Memory B cell (primary cell): ENCODE measurements around the gene BRF1.
"Not testable (repeated sequence)": the region's sequence is repeated elsewhere in the genome, so short reads cannot be mapped to it uniquely, and the experiment has no call there.

Experiments used
- ATAC-seq: fragments of 150-1000 bp; cut with Tn5 transposase; 2 replicates; pipeline ENCODE4 v1.10.0; 2021; ENCODE audit warnings: low read depth, mild to moderate bottlenecking, moderate library complexity
- DNase-seq, 2 donors: peaks; one replicate each; pipeline ENCODE4 v3.0.0; 2022; ENCODE audit warnings: low spot score in 2 of 2
- H3K27ac Mint-ChIP-seq: one replicate; pipeline ENCODE4 v1.8.0; 2022; ENCODE audit warnings: mild to moderate bottlenecking, moderate library complexity, mixed read lengths
- H3K27me3 Mint-ChIP-seq: one replicate; pipeline ENCODE4 v1.8.0; 2022; ENCODE audit warnings: mixed read lengths
- H3K36me3 Mint-ChIP-seq: one replicate; pipeline ENCODE4 v1.8.0; 2022; ENCODE audit warnings: mild to moderate bottlenecking, mixed read lengths
- H3K4me1 Mint-ChIP-seq: one replicate; pipeline ENCODE4 v1.8.0; 2022; ENCODE audit warnings: mixed read lengths
- H3K4me3 Mint-ChIP-seq: one replicate; pipeline ENCODE4 v1.8.0; 2022; ENCODE audit warnings: mild to moderate bottlenecking, moderate library complexity, mixed read lengths
- H3K9me3 Mint-ChIP-seq: one replicate; pipeline ENCODE4 v1.8.0; 2022; ENCODE audit warnings: mixed read lengths

BRF1 gene

DNA sequence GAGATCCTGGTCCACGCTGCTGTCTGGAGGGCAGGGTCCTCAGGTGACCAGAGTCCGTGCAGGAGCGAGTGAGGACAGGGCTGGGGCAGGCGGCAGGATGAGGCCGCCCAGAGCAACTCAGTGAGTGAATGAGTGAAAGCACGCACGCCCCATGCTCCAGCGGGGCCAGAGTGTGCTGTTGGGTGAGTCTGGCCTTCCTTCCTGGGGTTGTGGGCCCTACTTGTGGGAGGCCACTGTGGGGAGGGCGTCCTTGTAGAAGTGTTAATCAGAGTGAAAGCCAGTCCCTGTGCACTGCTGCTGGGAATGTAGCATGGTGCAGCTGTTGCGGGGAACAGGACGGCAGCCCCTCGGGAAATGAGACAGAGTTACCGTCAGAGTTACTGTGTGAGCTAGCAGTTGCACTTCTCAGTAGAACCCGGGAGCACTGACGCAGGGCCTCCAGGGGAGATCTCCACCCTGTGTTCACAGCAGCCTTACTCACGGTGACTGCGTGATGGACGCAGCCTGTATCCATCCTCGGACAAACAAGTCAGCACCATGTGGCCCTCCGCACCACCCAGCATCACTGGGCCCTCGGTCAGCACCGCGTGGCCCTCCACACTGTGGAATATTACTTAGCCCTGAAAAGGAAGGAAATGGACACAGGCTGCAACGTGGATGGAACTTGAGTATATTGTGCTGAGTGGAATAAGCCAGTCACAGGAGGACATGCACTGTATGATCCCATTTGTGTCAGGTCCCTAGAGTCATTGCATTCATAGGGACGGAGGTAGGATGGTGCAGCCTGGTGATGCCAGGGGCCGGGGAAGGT, 35.9 kb upstream of the BRF1 start:
- H3K4me1 Mint-ChIP-seq, result peaks cover 14% of the 10 kb centered on the region
- H3K9me3 Mint-ChIP-seq, result no peaks in the 10 kb centered on the region
- H3K36me3 Mint-ChIP-seq, result peaks cover 6% of the 10 kb centered on the region
- no peak overlapping the region for H3K4me3 Mint-ChIP-seq
- no peak for DNase-seq
- no peak for ATAC-seq
- no peaks in the 10 kb centered on the region for H3K27me3 Mint-ChIP-seq
- no peak overlapping the region for H3K27ac Mint-ChIP-seq

DNA sequence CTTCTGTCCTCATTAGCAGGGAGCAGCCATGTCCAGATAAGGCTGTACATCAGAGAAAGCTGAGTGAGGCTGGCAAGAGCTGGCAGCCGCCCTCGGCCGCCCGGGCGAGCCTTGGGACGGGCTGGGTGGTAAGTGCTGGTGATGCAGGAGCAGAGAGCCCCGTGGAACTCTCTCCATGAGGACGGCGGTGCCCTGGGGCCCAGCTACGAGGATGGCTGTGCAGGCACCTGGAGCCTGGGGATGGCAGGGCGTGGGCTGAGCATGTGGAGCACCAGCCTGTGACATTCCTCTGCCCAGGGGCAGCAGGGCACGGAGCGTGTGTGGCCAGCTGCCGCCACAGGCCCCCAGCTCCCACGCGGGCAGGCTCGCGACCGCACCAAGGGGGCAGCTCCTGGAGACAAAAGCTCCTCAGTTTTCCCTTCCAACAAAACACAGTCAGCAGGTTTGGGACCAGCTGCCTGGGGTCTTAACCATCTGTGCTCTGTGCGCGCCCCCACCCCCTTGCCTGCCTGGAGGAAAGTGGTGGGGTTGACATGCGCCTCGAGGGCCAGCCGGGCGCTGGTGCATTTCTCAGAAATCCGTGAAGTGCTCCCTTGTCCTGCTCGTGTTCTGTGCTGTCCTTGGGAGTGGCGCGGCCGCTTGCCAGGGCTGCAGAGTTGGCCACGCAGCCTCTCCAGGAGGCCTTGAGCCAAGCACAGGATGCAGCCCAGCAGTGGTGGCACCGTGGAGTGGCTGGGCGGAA, 35.1 kb upstream of the BRF1 start:
- Mint-ChIP-seq H3K4me3 (no peak overlapping the region), H3K27ac (no peak overlapping the region), H3K27me3 (no peaks in the 10 kb centered on the region), H3K36me3 (peaks cover 6% of the 10 kb centered on the region), H3K4me1 (peaks cover 17% of the 10 kb centered on the region), H3K9me3 (no peaks in the 10 kb centered on the region)
- ATAC-seq, result no peak
- no peak for DNase-seq

GRCh38 chr14:105335231-105335542, 34.4 kb upstream of the BRF1 start:
- not testable (repeated sequence) for H3K36me3 Mint-ChIP-seq, H3K9me3 Mint-ChIP-seq, H3K4me3 Mint-ChIP-seq, H3K27ac Mint-ChIP-seq, ATAC-seq, H3K27me3 Mint-ChIP-seq, DNase-seq
- H3K4me1 Mint-ChIP-seq, result peaks cover 17% of the 10 kb centered on the region

GRCh38 chr14:105334383-105335230, 33.8 kb upstream of the BRF1 start:
- Mint-ChIP-seq H3K9me3 (no peaks in the 10 kb centered on the region), H3K4me1 (peaks cover 15% of the 10 kb centered on the region), H3K27ac (no peak overlapping the region), H3K36me3 (peaks cover 6% of the 10 kb centered on the region), H3K27me3 (no peaks in the 10 kb centered on the region), H3K4me3 (no peak overlapping the region)
- no peak for ATAC-seq
- no peak for DNase-seq

- ATAC-seq (no peak), DNase-seq (no peak)
- Mint-ChIP-seq H3K4me3 (no peak overlapping the region), H3K4me1 (peaks cover 19% of the 10 kb centered on the region), H3K9me3 (no peaks in the 10 kb centered on the region), H3K36me3 (peaks cover 6% of the 10 kb centered on the region), H3K27ac (no peak overlapping the region), H3K27me3 (no peaks in the 10 kb centered on the region)
Measured at GRCh38 chr14:105333613-105334364, 33.0 kb upstream of the BRF1 start.

DNA sequence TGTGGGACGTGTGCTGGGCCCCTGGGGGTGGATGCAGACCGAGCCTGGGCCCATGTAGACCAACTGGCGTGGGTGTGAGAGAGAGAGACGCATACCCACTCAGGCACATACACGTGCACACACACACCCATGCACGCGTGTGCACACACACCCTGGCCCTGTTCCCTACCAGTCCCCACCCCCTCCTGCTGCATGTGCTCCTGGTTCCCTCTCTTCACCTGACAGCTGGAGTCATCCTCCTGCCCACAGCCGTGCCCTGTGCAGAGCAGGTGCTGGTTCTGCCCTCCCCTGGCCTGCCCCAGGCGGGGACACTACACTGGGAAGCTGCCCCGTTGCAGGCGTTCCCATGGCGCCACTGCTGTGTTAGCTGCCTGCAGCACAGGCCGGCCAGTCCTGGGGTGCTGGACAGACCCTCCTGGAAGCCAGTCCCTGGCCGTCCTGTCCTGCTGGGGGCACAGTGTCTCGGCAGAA, 32.3 kb upstream of the BRF1 start:
- H3K36me3 Mint-ChIP-seq, result peaks cover 6% of the 10 kb centered on the region
- ATAC-seq (no peak), DNase-seq (no peak)
- H3K4me3 Mint-ChIP-seq, result no peak overlapping the region
- H3K9me3 Mint-ChIP-seq, result no peaks in the 10 kb centered on the region
- H3K27ac Mint-ChIP-seq, result no peak overlapping the region
- H3K4me1 Mint-ChIP-seq, result peaks cover 20% of the 10 kb centered on the region
- no peaks in the 10 kb centered on the region for H3K27me3 Mint-ChIP-seq

DNA sequence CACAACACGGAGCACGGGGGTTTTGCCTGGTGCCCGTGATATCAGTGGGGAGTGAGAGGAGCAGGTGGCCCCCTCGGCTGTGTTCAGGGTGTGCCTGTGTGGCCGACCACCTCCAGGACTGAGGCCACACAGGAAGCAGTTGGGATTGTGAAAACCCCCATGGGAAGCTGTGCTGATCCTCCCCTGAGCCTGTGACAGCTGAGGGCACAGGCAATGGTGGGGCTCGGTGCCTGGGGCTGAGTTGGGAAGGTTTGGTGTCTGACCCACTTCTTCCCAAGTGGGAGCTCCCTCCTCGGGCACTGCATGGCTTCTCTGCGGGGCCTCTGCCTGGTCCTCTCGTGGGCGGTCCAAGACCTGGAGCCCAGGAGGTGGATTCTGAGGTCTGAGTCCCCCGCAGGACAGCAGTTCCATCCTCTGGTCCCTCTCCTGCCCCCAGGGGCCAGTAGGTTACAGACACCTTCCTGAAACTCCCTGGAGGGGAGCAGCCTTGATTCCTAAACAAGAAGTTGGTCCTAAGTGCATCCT, 31.6 kb upstream of the BRF1 start:
- Mint-ChIP-seq H3K4me3 (no peak overlapping the region), H3K36me3 (peaks cover 6% of the 10 kb centered on the region), H3K27ac (no peak overlapping the region), H3K9me3 (no peaks in the 10 kb centered on the region), H3K4me1 (peaks cover 20% of the 10 kb centered on the region), H3K27me3 (no peaks in the 10 kb centered on the region)
- no peak for DNase-seq
- ATAC-seq, result no peak

- no peaks in the 10 kb centered on the region for H3K27me3 Mint-ChIP-seq
- peaks cover 5% of the 10 kb centered on the region for H3K36me3 Mint-ChIP-seq
- no peak overlapping the region for H3K4me3 Mint-ChIP-seq
- peaks cover 20% of the 10 kb centered on the region for H3K4me1 Mint-ChIP-seq
- DNase-seq, result no peak
- H3K27ac Mint-ChIP-seq, result no peak overlapping the region
- H3K9me3 Mint-ChIP-seq, result no peaks in the 10 kb centered on the region
- ATAC-seq, result no peak
Measured at GRCh38 chr14:105331575-105332349, 31.0 kb upstream of the BRF1 start.

DNA sequence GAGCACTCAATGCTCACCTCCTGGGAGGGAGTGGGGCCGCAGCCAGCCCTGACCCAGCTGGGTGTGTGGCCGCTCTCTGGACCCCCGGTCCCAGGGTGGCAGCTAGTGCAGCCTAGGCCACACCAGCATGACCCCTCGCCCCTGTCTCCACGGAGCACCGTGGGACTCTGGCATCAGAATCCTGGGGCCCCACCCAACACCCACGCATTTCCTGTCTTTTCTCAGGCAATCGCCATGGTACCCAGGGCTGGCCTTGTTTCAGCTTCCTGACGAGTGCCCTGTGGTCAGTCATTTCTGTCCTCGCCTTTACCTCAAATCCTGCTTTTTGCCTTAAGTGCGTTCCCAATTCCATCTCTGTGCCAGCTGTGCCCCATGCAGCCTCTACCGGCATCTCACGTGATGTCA, 29.7 kb upstream of the BRF1 start:
- Mint-ChIP-seq H3K27ac (no peak overlapping the region), H3K36me3 (peaks cover 2% of the 10 kb centered on the region), H3K27me3 (no peaks in the 10 kb centered on the region), H3K4me3 (no peak overlapping the region), H3K9me3 (no peaks in the 10 kb centered on the region), H3K4me1 (peaks cover 20% of the 10 kb centered on the region)
- DNase-seq (no peak), ATAC-seq (no peak)

GRCh38 chr14:105329411-105330150, 28.8 kb upstream of the BRF1 start:
- H3K4me1 Mint-ChIP-seq, result peaks cover 20% of the 10 kb centered on the region
- H3K9me3 Mint-ChIP-seq, result no peaks in the 10 kb centered on the region
- H3K27ac Mint-ChIP-seq, result no peak overlapping the region
- no peak for ATAC-seq
- H3K36me3 Mint-ChIP-seq, result peaks cover 2% of the 10 kb centered on the region
- no peak overlapping the region for H3K4me3 Mint-ChIP-seq
- no peaks in the 10 kb centered on the region for H3K27me3 Mint-ChIP-seq
- DNase-seq, result no peak

DNA sequence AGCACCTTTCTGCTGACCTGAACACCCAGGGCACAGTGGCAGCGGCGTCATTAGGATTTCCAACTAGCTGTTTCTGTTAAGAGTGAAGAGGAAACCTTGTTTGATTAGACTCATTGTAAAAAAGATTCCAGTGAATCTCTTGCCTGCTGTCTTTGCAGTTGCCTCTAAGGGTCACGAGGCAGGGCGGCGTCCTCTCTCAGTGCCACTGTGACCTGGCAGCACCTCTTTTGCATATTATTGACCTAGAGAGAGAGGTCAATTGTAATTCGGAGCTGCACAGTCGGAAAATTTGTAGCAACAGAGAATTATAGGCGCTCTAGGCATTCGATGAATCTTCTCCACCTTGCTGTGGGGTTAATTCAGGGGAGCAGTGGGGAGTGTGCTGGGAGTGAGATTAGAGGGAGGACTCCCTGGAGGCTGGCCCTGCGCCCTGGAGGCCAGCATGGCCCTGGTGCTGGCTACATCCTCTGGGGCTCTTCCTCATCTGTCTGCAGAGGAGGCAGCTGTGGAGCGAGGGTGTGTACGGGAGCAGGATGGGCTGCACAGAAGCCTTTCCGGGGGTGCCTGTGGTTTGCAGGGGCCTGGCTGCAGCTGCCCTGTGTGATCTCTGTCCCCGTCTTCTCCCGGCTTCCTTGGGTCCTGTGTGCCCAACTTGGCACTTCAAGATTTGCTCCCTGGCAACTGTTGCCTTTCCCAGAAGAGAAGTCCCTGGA, 28.0 kb upstream of the BRF1 start:
- H3K27ac Mint-ChIP-seq, result no peak overlapping the region
- H3K4me3 Mint-ChIP-seq, result no peak overlapping the region
- DNase-seq (no peak), ATAC-seq (no peak)
- H3K9me3 Mint-ChIP-seq, result no peaks in the 10 kb centered on the region
- no peaks in the 10 kb centered on the region for H3K27me3 Mint-ChIP-seq
- H3K4me1 Mint-ChIP-seq, result peaks cover 20% of the 10 kb centered on the region
- peaks cover 2% of the 10 kb centered on the region for H3K36me3 Mint-ChIP-seq
